GM10266 (cell line): ENCODE results near the gene NOVA2.

Experiments
- DNase-seq: peaks from one replicate; pipeline ENCODE4 v3.0.0; 2012; ENCODE audit errors: extremely low spot score
- TF ChIP-seq, protein P1 (sequence below): IDR thresholded peaks from 2 replicates; pipeline ENCODE4 v1.5.1; 2012; ENCODE audit warnings: mild to moderate bottlenecking, low read depth; ENCODE audit not compliant: control insufficient read depth, insufficient read depth; ENCODE audit errors: missing control alignments

The NOVA2 gene

DNA sequence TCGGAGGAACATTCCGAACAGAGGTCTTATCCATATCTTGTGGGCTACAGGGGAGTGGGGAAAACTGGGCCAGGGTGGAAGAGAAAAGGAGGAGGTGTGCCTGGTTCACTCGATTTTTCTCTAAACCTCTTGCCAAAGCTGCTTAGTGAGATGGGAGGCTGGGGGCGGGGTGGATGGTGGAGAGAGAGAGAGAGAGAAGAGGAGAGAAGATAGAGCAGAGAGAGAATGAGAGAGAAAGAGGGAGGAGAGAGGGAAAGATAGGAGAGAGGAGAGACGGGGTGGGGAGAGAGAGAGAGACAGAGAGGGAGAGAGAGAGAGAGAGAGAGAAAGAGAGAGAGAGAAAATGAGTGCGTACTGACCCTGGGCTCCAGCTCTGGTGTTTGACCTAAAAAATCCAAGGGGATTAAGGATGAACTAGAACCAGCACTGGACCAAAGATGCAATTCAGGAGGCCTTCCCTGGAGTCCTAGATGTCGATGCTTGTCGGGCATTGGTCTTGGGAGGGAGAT lies 14.1 kb downstream of the NOVA2 start:
- TF ChIP-seq, protein P1, sequence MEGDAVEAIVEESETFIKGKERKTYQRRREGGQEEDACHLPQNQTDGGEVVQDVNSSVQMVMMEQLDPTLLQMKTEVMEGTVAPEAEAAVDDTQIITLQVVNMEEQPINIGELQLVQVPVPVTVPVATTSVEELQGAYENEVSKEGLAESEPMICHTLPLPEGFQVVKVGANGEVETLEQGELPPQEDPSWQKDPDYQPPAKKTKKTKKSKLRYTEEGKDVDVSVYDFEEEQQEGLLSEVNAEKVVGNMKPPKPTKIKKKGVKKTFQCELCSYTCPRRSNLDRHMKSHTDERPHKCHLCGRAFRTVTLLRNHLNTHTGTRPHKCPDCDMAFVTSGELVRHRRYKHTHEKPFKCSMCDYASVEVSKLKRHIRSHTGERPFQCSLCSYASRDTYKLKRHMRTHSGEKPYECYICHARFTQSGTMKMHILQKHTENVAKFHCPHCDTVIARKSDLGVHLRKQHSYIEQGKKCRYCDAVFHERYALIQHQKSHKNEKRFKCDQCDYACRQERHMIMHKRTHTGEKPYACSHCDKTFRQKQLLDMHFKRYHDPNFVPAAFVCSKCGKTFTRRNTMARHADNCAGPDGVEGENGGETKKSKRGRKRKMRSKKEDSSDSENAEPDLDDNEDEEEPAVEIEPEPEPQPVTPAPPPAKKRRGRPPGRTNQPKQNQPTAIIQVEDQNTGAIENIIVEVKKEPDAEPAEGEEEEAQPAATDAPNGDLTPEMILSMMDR: no peak
- no peak for DNase-seq

DNA sequence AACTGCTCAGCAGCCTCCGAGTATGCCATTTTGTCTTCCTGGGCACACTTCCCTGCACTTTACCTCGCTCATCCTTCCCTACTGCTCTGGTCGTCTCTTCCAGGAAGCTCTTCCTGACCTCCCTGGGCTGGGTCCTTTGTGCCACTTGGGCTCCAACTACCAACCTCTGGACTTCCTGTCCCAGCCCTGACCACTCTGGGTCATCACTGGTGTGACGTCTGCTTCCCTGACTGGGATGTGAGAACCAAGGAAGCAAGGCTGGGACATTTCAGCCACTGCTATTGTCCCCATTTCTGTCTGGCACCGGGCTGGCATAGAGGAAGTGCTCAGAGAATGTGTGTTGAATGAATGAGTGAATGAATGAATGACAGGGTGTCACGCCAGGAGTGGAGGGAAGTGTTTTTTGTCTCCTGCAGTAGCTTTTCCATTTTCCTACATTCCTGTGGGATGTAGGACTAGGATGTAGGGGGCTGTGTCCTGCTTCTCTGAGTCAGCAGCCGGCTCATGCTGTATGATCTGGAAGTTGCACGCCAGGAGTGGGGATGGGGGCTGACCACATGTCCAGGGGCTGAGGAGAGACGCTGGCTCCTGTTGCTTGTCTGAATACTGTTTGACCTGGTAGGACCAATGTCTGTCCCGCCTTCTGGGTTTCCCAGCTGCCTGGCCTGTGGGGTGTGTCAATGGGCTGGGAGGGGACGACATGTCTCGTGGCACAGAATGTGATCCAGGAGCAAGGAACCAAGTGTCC lies 14.7 kb downstream of the NOVA2 start:
- no peak for DNase-seq
- TF ChIP-seq, protein P1: no peak

DNA sequence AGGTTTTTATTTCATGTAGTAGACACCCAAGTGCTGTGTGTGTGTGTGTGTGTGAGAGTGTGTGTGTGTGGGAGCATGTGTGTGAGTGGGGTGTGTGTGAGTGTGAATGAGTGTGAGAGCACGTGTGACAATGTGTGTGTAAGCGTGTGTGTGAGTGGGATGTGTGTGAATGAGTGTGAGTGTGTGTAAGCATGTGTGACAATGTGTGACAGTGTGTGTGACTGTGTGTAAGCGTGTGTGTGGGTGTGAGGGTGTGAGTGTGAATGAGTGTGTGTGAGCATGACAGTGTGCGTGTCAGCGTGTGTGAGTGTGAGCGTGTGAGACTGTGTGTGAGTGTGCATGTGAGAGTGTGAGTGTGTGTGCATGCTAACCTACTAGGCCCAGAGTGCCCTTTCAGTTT lies 15.3 kb downstream of the NOVA2 start:
- DNase-seq: no peak
- TF ChIP-seq, protein P1: no peak

DNA sequence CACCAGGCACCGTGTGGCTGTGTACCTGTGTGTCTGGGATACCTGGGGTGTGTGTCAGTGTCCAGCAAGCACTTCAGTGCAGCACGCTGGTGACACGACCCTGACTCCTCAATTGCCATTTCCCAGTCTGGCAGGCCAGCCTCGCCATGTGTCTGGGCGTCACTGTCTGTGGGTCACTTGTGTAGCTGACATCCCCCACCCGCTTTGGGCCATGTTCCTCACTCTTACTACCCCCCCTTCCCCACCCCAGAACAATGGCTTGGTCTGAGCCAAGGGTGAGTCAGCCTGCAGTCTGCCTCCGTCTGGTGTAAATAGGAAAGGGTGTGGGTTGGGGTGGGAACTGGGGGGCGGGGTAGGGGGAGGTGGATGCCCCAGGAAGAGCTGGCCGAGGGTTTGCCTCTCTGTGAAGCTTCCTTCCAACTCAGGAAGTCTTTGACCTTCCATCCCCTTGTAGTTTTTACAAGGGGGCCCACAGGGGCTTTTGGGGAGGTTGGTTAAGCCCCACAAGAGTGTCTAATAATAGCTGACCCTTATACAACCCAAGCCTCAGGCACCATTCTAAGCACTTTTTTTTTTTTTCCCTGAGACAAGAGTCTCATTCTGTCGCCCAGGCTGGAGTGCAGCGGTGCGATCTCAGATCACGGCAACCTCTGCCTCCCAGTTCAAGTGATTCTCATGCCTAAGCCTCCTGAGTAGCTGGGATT lies 17.6 kb downstream of the NOVA2 start:
- TF ChIP-seq, protein P1: no peak

DNA sequence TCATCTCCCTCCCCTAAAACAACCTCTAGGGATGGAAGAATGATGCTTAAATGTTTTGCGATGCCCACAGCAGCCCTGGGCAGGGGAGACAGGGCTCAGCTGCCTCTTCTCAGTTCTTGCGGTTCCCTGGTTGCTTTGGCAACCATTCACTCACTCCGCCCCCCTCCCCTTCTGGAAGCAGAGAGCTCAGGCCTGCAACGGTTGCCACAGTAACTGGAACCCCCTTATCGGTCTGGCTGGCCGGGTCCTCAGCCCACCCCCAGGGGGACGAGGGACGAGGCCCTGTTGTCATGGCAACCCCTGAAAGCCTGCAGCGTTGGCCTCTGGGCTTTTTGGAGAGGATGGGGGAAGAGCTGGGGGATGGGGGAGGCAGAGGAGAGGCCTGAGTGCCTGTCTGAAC lies 19.5 kb downstream of the NOVA2 start:
- DNase-seq: no peak
- TF ChIP-seq, protein P1: no peak

More for the DNA sequence above, 17.6 kb downstream of the NOVA2 start:
- DNase-seq: no peak

DNA sequence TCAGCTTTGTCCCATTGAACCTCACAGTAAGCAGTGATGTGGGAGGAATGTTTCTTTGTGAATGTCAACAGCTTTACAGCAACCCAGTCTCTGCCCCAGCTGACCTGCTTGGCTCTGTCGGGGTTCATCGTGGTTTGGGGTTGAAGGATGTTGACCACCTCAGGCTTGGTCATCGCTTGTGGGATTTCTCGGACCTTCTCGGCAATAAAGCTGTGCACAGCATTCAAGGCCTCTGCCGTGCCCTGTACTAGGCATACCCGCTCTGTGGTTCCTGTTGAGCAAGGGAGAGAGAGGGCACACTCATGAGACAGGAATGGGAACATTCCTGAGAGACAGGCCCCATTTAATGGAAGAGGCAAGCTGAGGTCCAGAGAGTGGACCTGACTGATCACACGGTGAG lies 20.0 kb downstream of the NOVA2 start:
- DNase-seq: no peak
- TF ChIP-seq, protein P1: no peak
